ENCODE data around the gene NHP2. TPM values are rescaled to one million over a fixed set of nuclear protein-coding genes. Genes with fewer than 3 reads are reported as not detected.

The NHP2 gene
- total and polyA plus RNA-seq, 2 donors from 2014 or later, result 98.6 to 129 TPM

GRCh38 chr5:178112545-178112944, 41.1 kb downstream of the NHP2 start:
- H3K9ac ChIP-seq (ENCODE audit: low read length in 3 of 3), result no peak overlapping the region
- H3K4me3 ChIP-seq (ENCODE audit: low read length in 3 of 3), result no peak overlapping the region
- H3K27me3 ChIP-seq (ENCODE audit: control insufficient read depth, insufficient read depth, low read length), result no peaks in the 10 kb centered on the region
- H3K27ac ChIP-seq (ENCODE audit: low read depth in 2 of 2, low read length in 2 of 2), result no peak overlapping the region
- FAIRE-seq (no peak), DNase-seq (no peak)
- no peaks in the 10 kb centered on the region for H3K9me3 ChIP-seq (ENCODE audit: control insufficient read depth in 2 of 3, insufficient read depth in 1 of 3, low read length in 3 of 3)
- H3K4me1 ChIP-seq (ENCODE audit: control insufficient read depth in 2 of 3, insufficient read depth in 2 of 3, low read depth in 1 of 3, low read length in 3 of 3), result peaks cover 0 to 2% (median 0%) of the 10 kb centered on the region in 3 donors
- intact Hi-C loops (cut with DNase I), result no loop called here
- TF ChIP-seq, protein P1, sequence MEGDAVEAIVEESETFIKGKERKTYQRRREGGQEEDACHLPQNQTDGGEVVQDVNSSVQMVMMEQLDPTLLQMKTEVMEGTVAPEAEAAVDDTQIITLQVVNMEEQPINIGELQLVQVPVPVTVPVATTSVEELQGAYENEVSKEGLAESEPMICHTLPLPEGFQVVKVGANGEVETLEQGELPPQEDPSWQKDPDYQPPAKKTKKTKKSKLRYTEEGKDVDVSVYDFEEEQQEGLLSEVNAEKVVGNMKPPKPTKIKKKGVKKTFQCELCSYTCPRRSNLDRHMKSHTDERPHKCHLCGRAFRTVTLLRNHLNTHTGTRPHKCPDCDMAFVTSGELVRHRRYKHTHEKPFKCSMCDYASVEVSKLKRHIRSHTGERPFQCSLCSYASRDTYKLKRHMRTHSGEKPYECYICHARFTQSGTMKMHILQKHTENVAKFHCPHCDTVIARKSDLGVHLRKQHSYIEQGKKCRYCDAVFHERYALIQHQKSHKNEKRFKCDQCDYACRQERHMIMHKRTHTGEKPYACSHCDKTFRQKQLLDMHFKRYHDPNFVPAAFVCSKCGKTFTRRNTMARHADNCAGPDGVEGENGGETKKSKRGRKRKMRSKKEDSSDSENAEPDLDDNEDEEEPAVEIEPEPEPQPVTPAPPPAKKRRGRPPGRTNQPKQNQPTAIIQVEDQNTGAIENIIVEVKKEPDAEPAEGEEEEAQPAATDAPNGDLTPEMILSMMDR (IDR thresholded peaks at IDR 0.05; ENCODE audit: borderline replicate concordance, extremely low read depth, insufficient read depth), result no peak
- no peaks in the 10 kb centered on the region for H3K36me3 ChIP-seq (ENCODE audit: control insufficient read depth in 2 of 3, insufficient read depth in 3 of 3, low read length in 3 of 3)

- Histone ChIP-seq H3K27ac (ENCODE audit: low read depth in 2 of 2, low read length in 2 of 2) (no peak overlapping the region), H3K9ac (ENCODE audit: low read length in 3 of 3) (no peak overlapping the region), H3K36me3 (ENCODE audit: control insufficient read depth in 2 of 3, insufficient read depth in 3 of 3, low read length in 3 of 3) (no peaks in the 10 kb centered on the region), H3K9me3 (ENCODE audit: control insufficient read depth in 2 of 3, insufficient read depth in 1 of 3, low read length in 3 of 3) (no peaks in the 10 kb centered on the region), H3K4me1 (ENCODE audit: control insufficient read depth in 2 of 3, insufficient read depth in 2 of 3, low read depth in 1 of 3, low read length in 3 of 3) (peaks cover 0 to 2% (median 0%) of the 10 kb centered on the region in 3 donors), H3K4me3 (ENCODE audit: low read length in 3 of 3) (no peak overlapping the region), H3K27me3 (ENCODE audit: control insufficient read depth, insufficient read depth, low read length) (no peaks in the 10 kb centered on the region)
- FAIRE-seq, result no peak
- TF ChIP-seq, protein P1 (IDR thresholded peaks at IDR 0.05; ENCODE audit: borderline replicate concordance, extremely low read depth, insufficient read depth), result no peak
- intact Hi-C loops (cut with DNase I), result no loop called here
- DNase-seq, result no peak
These were observed 41.8 kb downstream of the NHP2 start for GRCh38 chr5:178111925-178112324.

- no peaks in the 10 kb centered on the region for H3K9me3 ChIP-seq (ENCODE audit: control insufficient read depth in 2 of 3, insufficient read depth in 1 of 3, low read length in 3 of 3)
- TF ChIP-seq, protein P1 (IDR thresholded peaks at IDR 0.05; ENCODE audit: borderline replicate concordance, extremely low read depth, insufficient read depth), result no peak
- no peak overlapping the region for H3K27ac ChIP-seq (ENCODE audit: low read depth in 2 of 2, low read length in 2 of 2)
- no peaks in the 10 kb centered on the region for H3K27me3 ChIP-seq (ENCODE audit: control insufficient read depth, insufficient read depth, low read length)
- FAIRE-seq (no peak), DNase-seq (no peak)
- no peak overlapping the region for H3K4me3 ChIP-seq (ENCODE audit: low read length in 3 of 3)
- intact Hi-C loops (cut with DNase I), result no loop called here
- peaks cover 0 to 2% (median 0%) of the 10 kb centered on the region in 3 donors for H3K4me1 ChIP-seq (ENCODE audit: control insufficient read depth in 2 of 3, insufficient read depth in 2 of 3, low read depth in 1 of 3, low read length in 3 of 3)
- no peak overlapping the region for H3K9ac ChIP-seq (ENCODE audit: low read length in 3 of 3)
- no peaks in the 10 kb centered on the region for H3K36me3 ChIP-seq (ENCODE audit: control insufficient read depth in 2 of 3, insufficient read depth in 3 of 3, low read length in 3 of 3)
These were observed 43.2 kb downstream of the NHP2 start for GRCh38 chr5:178110511-178110910.

DNA sequence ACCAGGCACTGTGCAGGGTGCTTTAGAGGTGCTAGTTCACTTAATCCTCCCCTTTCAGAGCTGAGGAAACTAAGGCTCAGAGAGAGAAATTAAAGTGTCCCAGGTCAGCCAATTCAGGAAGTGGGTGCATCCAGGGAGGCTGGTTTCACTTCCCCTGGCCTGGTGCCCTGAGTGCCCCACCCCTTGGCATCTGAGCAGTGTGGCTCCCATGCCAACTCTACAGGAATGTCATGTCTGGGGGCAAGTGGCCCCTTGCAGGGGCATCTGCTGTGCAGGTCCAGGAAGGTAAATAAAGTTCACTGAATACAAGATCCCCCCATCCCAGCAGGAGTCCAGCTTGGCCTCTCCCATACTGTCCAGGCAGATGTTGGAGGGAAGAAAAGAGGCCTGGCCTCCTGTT, 44.7 kb downstream of the NHP2 start:
- no peak overlapping the region for H3K9ac ChIP-seq (ENCODE audit: low read length in 3 of 3)
- no peaks in the 10 kb centered on the region for H3K36me3 ChIP-seq (ENCODE audit: control insufficient read depth in 2 of 3, insufficient read depth in 3 of 3, low read length in 3 of 3)
- intact Hi-C loops (cut with DNase I), result no loop called here
- H3K4me3 ChIP-seq (ENCODE audit: low read length in 3 of 3), result no peak overlapping the region
- H3K9me3 ChIP-seq (ENCODE audit: control insufficient read depth in 2 of 3, insufficient read depth in 1 of 3, low read length in 3 of 3), result no peaks in the 10 kb centered on the region
- H3K4me1 ChIP-seq (ENCODE audit: control insufficient read depth in 2 of 3, insufficient read depth in 2 of 3, low read depth in 1 of 3, low read length in 3 of 3), result no peaks in the 10 kb centered on the region
- no peak for DNase-seq
- no peak for FAIRE-seq
- TF ChIP-seq, protein P1 (IDR thresholded peaks at IDR 0.05; ENCODE audit: borderline replicate concordance, extremely low read depth, insufficient read depth), result no peak
- no peaks in the 10 kb centered on the region for H3K27me3 ChIP-seq (ENCODE audit: control insufficient read depth, insufficient read depth, low read length)
- no peak overlapping the region for H3K27ac ChIP-seq (ENCODE audit: low read depth in 2 of 2, low read length in 2 of 2)

Measured in kidney (tissue), 14 donors.